Measurements from ENCODE around the gene ASTE1.

DNA sequence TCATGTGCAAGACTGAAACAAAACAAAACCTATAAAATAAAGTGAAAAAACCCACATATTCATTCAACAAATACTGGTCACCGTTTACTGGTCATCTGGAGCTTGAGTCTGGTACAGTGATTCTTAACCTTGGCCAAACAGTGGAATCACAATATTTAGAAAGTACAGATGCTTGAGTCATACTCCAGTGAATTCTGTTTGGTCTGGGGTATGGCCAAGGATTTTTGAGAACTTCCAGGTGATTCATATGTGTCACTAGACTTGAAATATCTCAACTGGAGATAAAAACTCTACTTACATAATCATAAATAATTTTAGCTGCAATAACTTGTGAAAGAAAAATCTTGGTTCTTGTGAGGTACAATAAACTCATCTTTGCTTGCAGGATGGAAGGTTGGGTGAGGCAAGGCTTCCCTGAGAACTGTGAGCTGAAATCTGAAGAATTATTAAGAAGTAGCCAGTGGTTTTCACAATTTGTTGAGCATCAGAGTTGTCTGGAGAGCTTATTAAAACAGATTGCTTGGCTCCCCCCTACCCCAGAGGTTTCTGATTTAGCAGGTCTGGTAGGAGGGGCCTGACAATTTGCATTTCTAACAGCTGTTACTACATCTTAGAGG lies 9.7 kb upstream of the ASTE1 start:
- TF ChIP-seq, protein P1, sequence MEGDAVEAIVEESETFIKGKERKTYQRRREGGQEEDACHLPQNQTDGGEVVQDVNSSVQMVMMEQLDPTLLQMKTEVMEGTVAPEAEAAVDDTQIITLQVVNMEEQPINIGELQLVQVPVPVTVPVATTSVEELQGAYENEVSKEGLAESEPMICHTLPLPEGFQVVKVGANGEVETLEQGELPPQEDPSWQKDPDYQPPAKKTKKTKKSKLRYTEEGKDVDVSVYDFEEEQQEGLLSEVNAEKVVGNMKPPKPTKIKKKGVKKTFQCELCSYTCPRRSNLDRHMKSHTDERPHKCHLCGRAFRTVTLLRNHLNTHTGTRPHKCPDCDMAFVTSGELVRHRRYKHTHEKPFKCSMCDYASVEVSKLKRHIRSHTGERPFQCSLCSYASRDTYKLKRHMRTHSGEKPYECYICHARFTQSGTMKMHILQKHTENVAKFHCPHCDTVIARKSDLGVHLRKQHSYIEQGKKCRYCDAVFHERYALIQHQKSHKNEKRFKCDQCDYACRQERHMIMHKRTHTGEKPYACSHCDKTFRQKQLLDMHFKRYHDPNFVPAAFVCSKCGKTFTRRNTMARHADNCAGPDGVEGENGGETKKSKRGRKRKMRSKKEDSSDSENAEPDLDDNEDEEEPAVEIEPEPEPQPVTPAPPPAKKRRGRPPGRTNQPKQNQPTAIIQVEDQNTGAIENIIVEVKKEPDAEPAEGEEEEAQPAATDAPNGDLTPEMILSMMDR (IDR thresholded peaks at IDR 0.05), result no peak
- TF ChIP-seq POLR2A (IDR thresholded peaks at IDR 0.05), result no peak
